GM23338 (cell line): ENCODE results near the gene MEIS3. TPM values are rescaled to one million over a fixed set of nuclear protein-coding genes. Genes with fewer than 3 reads are reported as not detected.
"Not testable (repeated sequence)": the region's sequence is repeated elsewhere in the genome, so short reads cannot be mapped to it uniquely, and the experiment has no call there.

ENCODE experiments used
- ATAC-seq: fragments of 200-7000 bp; cut with Tn5 transposase; 3 replicates; pipeline ENCODE4 v1.9.1; 2020
- DNase-seq: peaks from one replicate; pipeline ENCODE4 v3.0.0-alpha.2; 2015; ENCODE audit warnings: low spot score
- H2AFZ ChIP-seq: fragments of 200-600 bp; sonication (generic); 2 replicates; pipeline ENCODE4 v1.8.0; 2016; ENCODE audit warnings: antibody characterized with exemption, mild to moderate bottlenecking, moderate library complexity
- H3F3A ChIP-seq: fragments of 200-600 bp; sonication (generic); replicated peaks from 2 replicates; pipeline ENCODE4 v1.8.0; 2017; ENCODE audit warnings: antibody characterized with exemption, mixed run types, low read depth
- H3K27ac ChIP-seq: fragments of 200-600 bp; sonication (generic); 2 replicates; pipeline ENCODE4 v1.6.1; 2016; ENCODE audit warnings: low read depth
- H3K27me3 ChIP-seq: fragments of 200-600 bp; sonication (generic); 2 replicates; pipeline ENCODE4 v1.8.0; 2016; ENCODE audit warnings: mild to moderate bottlenecking, mixed run types, moderate library complexity; ENCODE audit not compliant: insufficient read depth
- H3K36me3 ChIP-seq: fragments of 200-600 bp; sonication (generic); 2 replicates; pipeline ENCODE4 v1.8.0; 2016; ENCODE audit warnings: mild to moderate bottlenecking; ENCODE audit not compliant: insufficient read depth
- H3K4me1 ChIP-seq: fragments of 200-600 bp; sonication (generic); 2 replicates; pipeline ENCODE4 v1.8.0; 2016; ENCODE audit warnings: mild to moderate bottlenecking, moderate library complexity; ENCODE audit not compliant: insufficient read depth
- H3K4me2 ChIP-seq: fragments of 200-600 bp; sonication (generic); 2 replicates; pipeline ENCODE4 v1.7.1; 2017; ENCODE audit warnings: mixed run types
- H3K4me3 ChIP-seq: fragments of 200-600 bp; sonication (generic); 2 replicates; pipeline ENCODE4 v1.6.1; 2016; ENCODE audit warnings: mixed run types
- H3K79me2 ChIP-seq: fragments of 200-600 bp; sonication (generic); replicated peaks from 2 replicates; pipeline ENCODE4 v1.8.0; 2017; ENCODE audit warnings: mild to moderate bottlenecking; ENCODE audit not compliant: insufficient read depth
- H3K9me2 ChIP-seq: fragments of 200-600 bp; sonication (generic); 2 replicates; pipeline ENCODE4 v1.8.0; 2017; ENCODE audit not compliant: insufficient read depth
- H4K20me1 ChIP-seq: fragments of 200-600 bp; sonication (generic); replicated peaks from 2 replicates; pipeline ENCODE4 v1.8.0; 2017; ENCODE audit warnings: mild to moderate bottlenecking; ENCODE audit not compliant: insufficient read depth
- H3K27ac Mint-ChIP-seq: 2 replicates; pipeline ENCODE4 v1.8.0; 2020; ENCODE audit warnings: inconsistent platforms, mild to moderate bottlenecking, moderate library complexity, mixed read lengths
- H3K27me3 Mint-ChIP-seq: 3 replicates; pipeline ENCODE4 v1.8.0; 2022; ENCODE audit warnings: low read depth, mild to moderate bottlenecking, moderate library complexity, mixed read lengths, inconsistent platforms; ENCODE audit not compliant: insufficient read depth, poor library complexity
- H3K36me3 Mint-ChIP-seq: 3 replicates; pipeline ENCODE4 v1.8.0; 2021; ENCODE audit warnings: low read depth, mild to moderate bottlenecking, inconsistent platforms, moderate library complexity, mixed read lengths
- H3K4me1 Mint-ChIP-seq: 3 replicates; pipeline ENCODE4 v1.8.0; 2020; ENCODE audit warnings: mild to moderate bottlenecking, inconsistent platforms, mixed read lengths
- H3K4me3 Mint-ChIP-seq: 3 replicates; pipeline ENCODE4 v1.8.0; 2021; ENCODE audit warnings: moderate library complexity, mild to moderate bottlenecking, inconsistent platforms, mixed read lengths
- H3K9me3 Mint-ChIP-seq: 3 replicates; pipeline ENCODE4 v1.8.0; 2020; ENCODE audit warnings: moderate library complexity, mild to moderate bottlenecking, inconsistent platforms, mixed read lengths
- polyA plus RNA-seq: library from polyadenylated mRNA; unstranded; fragments of >200 nt; fragmentation: Nextera tagmentation; extraction: Ambion mirVana; gene quantifications from 2 replicates; pipeline ENCODE4 v1.2.1, GENCODE V29; 2016
- total RNA-seq: library from RNA; depleted of rRNA; stranded (reverse); fragments of >200 nt; shearing (Covaris generic); gene quantifications from 2 replicates; pipeline ENCODE4 v1.2.3, GENCODE V29; 2014

MEIS3 gene
- total and polyA plus RNA-seq, 2 experiments from 2014 or later = 20.6 to 33.7 TPM

GRCh38 chr19:47388721-47389120, 30.6 kb downstream of the MEIS3 start:
- H3K27ac ChIP-seq, H3K4me3 ChIP-seq, H3K27ac Mint-ChIP-seq, H3K79me2 ChIP-seq, H2AFZ ChIP-seq, H3K9me2 ChIP-seq, H3K4me3 Mint-ChIP-seq, H4K20me1 ChIP-seq, H3K4me1 ChIP-seq, H3K27me3 ChIP-seq, ATAC-seq, H3K36me3 ChIP-seq, H3K4me2 ChIP-seq, DNase-seq: not testable (repeated sequence)
- H3F3A ChIP-seq = peaks cover 11% of the 10 kb centered on the region; the same call in 1 of the 2 replicates
- H3K27me3 Mint-ChIP-seq = peaks cover 28% of the 10 kb centered on the region
- peaks cover 26% of the 10 kb centered on the region for H3K9me3 Mint-ChIP-seq
- H3K36me3 Mint-ChIP-seq = peaks cover 22% of the 10 kb centered on the region
- peaks cover 15% of the 10 kb centered on the region for H3K4me1 Mint-ChIP-seq

DNA sequence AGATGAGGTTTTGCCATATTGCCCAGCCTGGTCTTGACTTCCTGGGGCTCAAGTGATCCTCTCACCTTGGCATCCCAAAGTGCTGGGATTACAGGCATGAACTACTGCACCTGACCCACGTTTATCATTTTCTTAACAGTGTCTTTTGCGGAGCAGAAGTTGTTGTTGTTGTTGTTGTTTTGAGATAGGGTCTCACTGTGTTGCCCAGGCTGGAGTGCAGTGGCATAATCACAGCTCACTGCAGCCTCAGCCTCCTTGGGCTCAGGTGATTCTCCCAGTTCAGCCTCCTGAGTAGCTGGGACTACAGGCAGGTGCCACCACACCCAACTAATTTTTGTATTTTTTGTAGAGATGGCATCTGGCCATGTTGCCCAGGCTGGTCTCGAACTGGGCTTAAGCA, 31.7 kb downstream of the MEIS3 start:
- not testable (repeated sequence) for H3K27ac Mint-ChIP-seq, DNase-seq, H2AFZ ChIP-seq, H3K27ac ChIP-seq, H3K4me3 ChIP-seq, H3K4me2 ChIP-seq, H3K4me1 ChIP-seq, H3K27me3 ChIP-seq, ATAC-seq, H3K9me2 ChIP-seq, H3K36me3 ChIP-seq, H3K79me2 ChIP-seq, H4K20me1 ChIP-seq, H3K4me3 Mint-ChIP-seq
- H3K36me3 Mint-ChIP-seq = peaks cover 12% of the 10 kb centered on the region
- peaks cover 11% of the 10 kb centered on the region; the same call in 1 of the 2 replicates for H3F3A ChIP-seq
- peaks cover 15% of the 10 kb centered on the region for H3K4me1 Mint-ChIP-seq
- H3K9me3 Mint-ChIP-seq = peaks cover 15% of the 10 kb centered on the region
- peaks cover 26% of the 10 kb centered on the region for H3K27me3 Mint-ChIP-seq

- H2AFZ ChIP-seq, DNase-seq, H3K27ac ChIP-seq, H3K36me3 ChIP-seq, H3K79me2 ChIP-seq, H3K4me3 Mint-ChIP-seq, H3K9me2 ChIP-seq, H4K20me1 ChIP-seq, H3K9me3 Mint-ChIP-seq, H3K4me1 ChIP-seq, H3K36me3 Mint-ChIP-seq, H3K27me3 ChIP-seq, H3K4me3 ChIP-seq, ATAC-seq, H3K27ac Mint-ChIP-seq, H3K4me2 ChIP-seq: not testable (repeated sequence)
- peaks cover 15% of the 10 kb centered on the region for H3K4me1 Mint-ChIP-seq
- peaks cover 27% of the 10 kb centered on the region for H3K27me3 Mint-ChIP-seq
- peaks cover 17% of the 10 kb centered on the region for H3F3A ChIP-seq
Measured at GRCh38 chr19:47386582-47386981, 32.7 kb downstream of the MEIS3 start.

DNA sequence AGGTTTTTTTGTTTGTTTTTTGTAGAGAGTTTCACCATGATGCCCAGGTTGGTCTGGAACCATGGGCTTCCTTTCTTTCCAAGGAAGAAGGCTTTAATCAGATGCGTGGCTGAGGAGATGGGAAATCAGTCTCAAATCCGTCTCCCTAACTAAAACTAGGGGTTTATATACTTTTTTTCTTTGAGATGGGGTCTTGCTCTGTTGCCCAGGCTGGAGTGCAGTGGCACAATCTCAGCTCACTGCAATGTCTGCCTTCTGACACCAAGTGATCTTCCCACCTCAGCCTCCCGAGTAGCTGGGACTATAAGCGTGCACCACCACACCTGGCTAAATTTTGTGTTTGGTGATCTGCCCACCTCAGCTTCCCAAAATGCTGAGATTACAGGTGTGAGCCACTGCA, 34.8 kb downstream of the MEIS3 start:
- peaks cover 24% of the 10 kb centered on the region for H3K36me3 Mint-ChIP-seq
- H3K4me2 ChIP-seq, H3K27me3 ChIP-seq, H3K27ac ChIP-seq, H3K4me3 ChIP-seq, H3K79me2 ChIP-seq, H3F3A ChIP-seq, H3K9me3 Mint-ChIP-seq, H3K4me1 ChIP-seq, H2AFZ ChIP-seq, H3K36me3 ChIP-seq, ATAC-seq, H3K9me2 ChIP-seq, H3K4me1 Mint-ChIP-seq, H3K27ac Mint-ChIP-seq, H4K20me1 ChIP-seq, DNase-seq, H3K4me3 Mint-ChIP-seq: not testable (repeated sequence)
- peaks cover 22% of the 10 kb centered on the region for H3K27me3 Mint-ChIP-seq

GRCh38 chr19:47383890-47384289, 35.4 kb downstream of the MEIS3 start:
- Mint-ChIP-seq H3K36me3 (peaks cover 28% of the 10 kb centered on the region), H3K27me3 (peaks cover 21% of the 10 kb centered on the region)
- H3K9me2 ChIP-seq, H3K9me3 Mint-ChIP-seq, H3F3A ChIP-seq, H3K4me3 Mint-ChIP-seq, DNase-seq, ATAC-seq, H2AFZ ChIP-seq, H3K27ac ChIP-seq, H3K4me2 ChIP-seq, H3K4me1 Mint-ChIP-seq, H3K4me1 ChIP-seq, H3K27ac Mint-ChIP-seq, H3K4me3 ChIP-seq, H3K27me3 ChIP-seq, H3K36me3 ChIP-seq, H3K79me2 ChIP-seq, H4K20me1 ChIP-seq: not testable (repeated sequence)
